ENCODE data around the gene TIRAP. TPM values are rescaled to one million over a fixed set of nuclear protein-coding genes. Genes with fewer than 3 reads are reported as not detected.

The TIRAP gene
- total RNA-seq, 2 donors from 2014 or later = 15.2 to 20.7 TPM

DNA sequence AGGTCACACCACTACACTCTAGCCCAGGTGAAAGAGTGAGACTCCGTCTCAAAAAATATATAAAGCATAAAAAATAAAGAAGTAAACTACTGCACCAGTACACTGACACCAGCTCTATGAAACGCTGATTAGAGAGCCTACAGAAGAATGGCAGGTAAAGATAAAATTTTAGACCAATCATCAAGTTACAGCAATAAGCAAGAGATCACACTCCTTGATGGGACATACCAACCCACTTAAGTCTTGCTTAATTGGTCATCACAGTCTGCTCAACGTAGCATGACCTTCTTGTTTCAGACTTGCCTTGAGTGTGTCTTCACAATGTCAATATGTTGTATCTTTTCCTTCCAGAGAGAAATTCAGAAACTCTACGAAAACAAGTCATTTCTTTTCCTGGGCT, 26.7 kb upstream of the TIRAP start:
- Histone ChIP-seq H3K36me3 (peaks cover 4% of the 10 kb centered on the region), H3K9me3 (no peaks in the 10 kb centered on the region), H3K27me3 (replicated peaks; ENCODE audit: insufficient read depth) (no peaks in the 10 kb centered on the region), H3K4me3 (no peak overlapping the region), H3K4me1 (ENCODE audit: control insufficient read depth in 1 of 2, low read depth in 2 of 2) (no peaks in the 10 kb centered on the region), H3K27ac (no peak overlapping the region)
- DNase-seq (ENCODE audit: low spot score) = no peak
- no peak for ATAC-seq (ENCODE audit: insufficient number of reproducible peaks, low FRiP score, low read depth)
- TF ChIP-seq CTCF (IDR thresholded peaks at IDR 0.05) = no peak

- ATAC-seq (ENCODE audit: insufficient number of reproducible peaks, low FRiP score, low read depth) (no peak), DNase-seq (ENCODE audit: low spot score) (no peak)
- Histone ChIP-seq H3K4me3 (no peak overlapping the region), H3K27ac (no peak overlapping the region), H3K4me1 (ENCODE audit: control insufficient read depth in 1 of 2, low read depth in 2 of 2) (no peaks in the 10 kb centered on the region), H3K36me3 (peaks cover 4% of the 10 kb centered on the region), H3K27me3 (replicated peaks; ENCODE audit: insufficient read depth) (no peaks in the 10 kb centered on the region), H3K9me3 (no peaks in the 10 kb centered on the region)
- TF ChIP-seq CTCF (IDR thresholded peaks at IDR 0.05) = no peak
Observed at GRCh38 chr11:126257144-126257543, 25.7 kb upstream of the TIRAP start.

DNA sequence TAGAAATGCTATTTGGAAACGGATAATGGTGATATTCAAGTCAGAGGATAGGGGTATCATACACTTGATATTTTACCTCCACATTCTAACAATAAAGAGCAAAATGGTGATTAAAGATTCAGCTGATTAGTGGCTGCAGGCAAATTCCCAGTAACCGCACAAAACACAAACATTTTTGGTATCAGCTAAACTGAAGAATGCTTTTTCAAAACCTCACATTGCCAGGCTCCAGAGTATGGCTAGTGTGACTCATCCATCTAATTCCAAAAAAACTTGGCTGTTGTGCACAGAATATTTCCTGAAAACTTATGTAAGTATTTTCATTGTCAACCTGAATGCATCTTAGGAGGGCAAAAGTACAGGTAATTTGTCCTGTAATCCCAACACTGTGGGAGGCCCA, 25.1 kb upstream of the TIRAP start:
- TF ChIP-seq CTCF (IDR thresholded peaks at IDR 0.05) = no peak
- ATAC-seq (ENCODE audit: insufficient number of reproducible peaks, low FRiP score, low read depth) (no peak), DNase-seq (ENCODE audit: low spot score) (no peak)
- H3K4me1 ChIP-seq (ENCODE audit: control insufficient read depth in 1 of 2, low read depth in 2 of 2) = no peaks in the 10 kb centered on the region
- no peak overlapping the region for H3K4me3 ChIP-seq
- H3K36me3 ChIP-seq = peaks cover 4% of the 10 kb centered on the region
- no peaks in the 10 kb centered on the region for H3K27me3 ChIP-seq (replicated peaks; ENCODE audit: insufficient read depth)
- no peaks in the 10 kb centered on the region for H3K9me3 ChIP-seq
- no peak overlapping the region for H3K27ac ChIP-seq

DNA sequence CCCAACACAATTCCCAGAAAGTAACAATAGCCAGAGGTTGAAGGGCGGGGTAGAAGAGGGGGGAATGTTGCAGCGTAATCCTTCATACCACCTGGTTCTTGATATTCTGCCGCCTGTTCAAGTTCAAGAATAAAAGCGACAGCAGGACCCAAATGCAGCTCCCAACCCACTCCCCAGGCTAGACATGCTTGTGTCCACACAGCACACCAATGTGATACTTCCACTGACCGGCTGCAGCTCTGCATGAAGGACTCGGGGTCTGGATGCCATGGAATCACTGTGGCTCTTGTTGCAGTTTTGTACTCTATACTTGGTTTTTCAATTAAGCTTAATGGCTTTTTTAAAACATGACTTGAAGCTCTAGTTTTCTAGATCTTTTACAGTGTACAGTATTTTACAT, 20.7 kb upstream of the TIRAP start:
- Histone ChIP-seq H3K27ac (no peak overlapping the region), H3K4me1 (ENCODE audit: control insufficient read depth in 1 of 2, low read depth in 2 of 2) (peaks cover 0 to 3% of the 10 kb centered on the region in 2 donors), H3K36me3 (peaks cover 42% of the 10 kb centered on the region), H3K27me3 (replicated peaks; ENCODE audit: insufficient read depth) (no peaks in the 10 kb centered on the region), H3K4me3 (no peak overlapping the region), H3K9me3 (no peaks in the 10 kb centered on the region)
- DNase-seq (ENCODE audit: low spot score) (no peak), ATAC-seq (ENCODE audit: insufficient number of reproducible peaks, low FRiP score, low read depth) (no peak)
- TF ChIP-seq CTCF (IDR thresholded peaks at IDR 0.05) = no peak

DNA sequence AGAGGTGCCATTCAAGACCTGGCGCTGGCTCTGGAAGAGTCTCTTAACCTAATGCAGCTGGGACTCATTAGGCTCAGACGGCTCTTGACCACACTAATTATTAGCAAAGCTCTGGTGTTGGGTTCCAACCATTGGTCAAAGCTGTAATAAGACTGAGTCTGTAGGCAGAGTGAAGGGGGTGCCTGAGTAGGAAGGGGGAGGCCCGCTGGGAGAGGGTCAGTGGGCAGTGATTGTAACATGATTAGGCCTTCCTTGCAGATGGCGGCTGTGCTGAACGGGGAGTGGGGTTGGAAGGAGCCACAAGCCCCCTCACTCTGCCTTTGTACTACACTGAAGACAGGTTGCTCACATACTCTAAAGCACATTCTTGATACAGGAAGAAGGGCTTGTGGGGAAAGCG, 19.4 kb upstream of the TIRAP start:
- peaks cover 42% of the 10 kb centered on the region for H3K36me3 ChIP-seq
- H3K9me3 ChIP-seq = no peaks in the 10 kb centered on the region
- H3K4me1 ChIP-seq (ENCODE audit: control insufficient read depth in 1 of 2, low read depth in 2 of 2) = peaks cover 4 to 12% of the 10 kb centered on the region in 2 donors
- DNase-seq (ENCODE audit: low spot score) = no peak
- H3K27ac ChIP-seq = no peak overlapping the region
- H3K27me3 ChIP-seq (replicated peaks; ENCODE audit: insufficient read depth) = no peaks in the 10 kb centered on the region
- TF ChIP-seq CTCF (IDR thresholded peaks at IDR 0.05) = no peak
- H3K4me3 ChIP-seq = no peak overlapping the region
- no peak for ATAC-seq (ENCODE audit: insufficient number of reproducible peaks, low FRiP score, low read depth)

Data from thoracic aorta (tissue), 2 donors.